SK-N-MC (cell line): ENCODE data around the gene NMUR1.

Experiments
- DNase-seq: peaks from one replicate; pipeline ENCODE4 v3.0.0-alpha.2; 2011; ENCODE audit warnings: low read depth, low spot score
- H3K27ac ChIP-seq: fragments of 200-600 bp; sonication (generic); 2 replicates; pipeline ENCODE4 v1.5.1; 2016; ENCODE audit warnings: mixed run types
- H3K36me3 ChIP-seq: fragments of 200-600 bp; sonication (generic); 2 replicates; pipeline ENCODE4 v1.6.1; 2017; ENCODE audit warnings: antibody characterized with exemption, low read length, mixed read lengths; ENCODE audit not compliant: insufficient read depth
- H3K4me3 ChIP-seq: fragments of 200-600 bp; sonication (generic); 2 replicates; pipeline ENCODE4 v1.5.1; 2016
- H3K9ac ChIP-seq: fragments of 200-600 bp; sonication (generic); 2 replicates; pipeline ENCODE4 v1.8.0; 2017; ENCODE audit warnings: mixed run types, mixed read lengths; ENCODE audit not compliant: insufficient read length
- H3K9me3 ChIP-seq: fragments of 200-600 bp; sonication (generic); 2 replicates; pipeline ENCODE4 v1.6.1; 2017; ENCODE audit warnings: low read depth, mild to moderate bottlenecking, antibody characterized with exemption, low read length, moderate library complexity, mixed read lengths
- EZH2 ChIP-seq: fragments of 200-600 bp; sonication (generic); IDR thresholded peaks from one replicate; pipeline ENCODE4 v1.6.1; 2017; ENCODE audit warnings: antibody characterized with exemption
- FOXP2 ChIP-seq: optimal IDR thresholded peaks from 2 replicates; pipeline ENCODE3; 2011; ENCODE audit warnings: mild to moderate bottlenecking, moderate library complexity; ENCODE audit not compliant: insufficient read depth; ENCODE audit errors: extremely low read length, control extremely low read depth
- POLR2AphosphoS5 ChIP-seq: IDR thresholded peaks from 2 replicates; pipeline ENCODE4 v1.6.1; 2012; ENCODE audit warnings: mild to moderate bottlenecking, low read depth, low read length, borderline replicate concordance

The NMUR1 gene

GRCh38 chr2:231545105-231545902, 15.1 kb upstream of the NMUR1 start:
- DNase-seq: no peak
- no peak overlapping the region for H3K27ac ChIP-seq
- H3K9me3 ChIP-seq: no peaks in the 10 kb centered on the region; the same call in 1 of the 2 replicates
- H3K9ac ChIP-seq: no peak overlapping the region
- TF ChIP-seq FOXP2: no peak
- no peaks in the 10 kb centered on the region for H3K36me3 ChIP-seq
- no peak overlapping the region for H3K4me3 ChIP-seq

- H3K9me3 ChIP-seq: no peaks in the 10 kb centered on the region; the same call in 1 of the 2 replicates
- no peak for TF ChIP-seq EZH2
- TF ChIP-seq POLR2AphosphoS5: no peak
- no peak for TF ChIP-seq FOXP2
- H3K27ac ChIP-seq: no peak overlapping the region
- H3K9ac ChIP-seq: no peak overlapping the region
- no peak overlapping the region for H3K4me3 ChIP-seq
- no peaks in the 10 kb centered on the region for H3K36me3 ChIP-seq
- no peak for DNase-seq
Observed at GRCh38 chr2:231542136-231542535, 11.9 kb upstream of the NMUR1 start.

GRCh38 chr2:231541645-231542044, 11.4 kb upstream of the NMUR1 start:
- TF ChIP-seq FOXP2 (no peak), POLR2AphosphoS5 (no peak), EZH2 (no peak)
- no peaks in the 10 kb centered on the region for H3K36me3 ChIP-seq
- DNase-seq: no peak

GRCh38 chr2:231539991-231540390, 9.7 kb upstream of the NMUR1 start:
- H3K36me3 ChIP-seq: no peaks in the 10 kb centered on the region
- TF ChIP-seq POLR2AphosphoS5 (no peak), FOXP2 (no peak), EZH2 (no peak)
- no peak overlapping the region for H3K4me3 ChIP-seq
- H3K9ac ChIP-seq: no peak overlapping the region
- no peaks in the 10 kb centered on the region; the same call in 1 of the 2 replicates for H3K9me3 ChIP-seq
- no peak for DNase-seq
- H3K27ac ChIP-seq: no peak overlapping the region

More at GRCh38 chr2:231541645-231542044, 11.4 kb upstream of the NMUR1 start:
- Histone ChIP-seq H3K9ac (no peak overlapping the region), H3K4me3 (no peak overlapping the region), H3K9me3 (no peaks in the 10 kb centered on the region; the same call in 1 of the 2 replicates), H3K27ac (no peak overlapping the region)

GRCh38 chr2:231535961-231536360, 5.7 kb upstream of the NMUR1 start:
- Histone ChIP-seq H3K4me3 (no peak overlapping the region), H3K27ac (no peak overlapping the region), H3K9me3 (no peaks in the 10 kb centered on the region), H3K9ac (no peak overlapping the region), H3K36me3 (no peaks in the 10 kb centered on the region)
- no peak for TF ChIP-seq EZH2
- TF ChIP-seq POLR2AphosphoS5: no peak
- TF ChIP-seq FOXP2: no peak
- no peak for DNase-seq

GRCh38 chr2:231533777-231534125, 3.5 kb upstream of the NMUR1 start:
- Histone ChIP-seq H3K9me3 (no peaks in the 10 kb centered on the region), H3K4me3 (no peak overlapping the region), H3K9ac (no peak overlapping the region), H3K27ac (no peak overlapping the region), H3K36me3 (no peaks in the 10 kb centered on the region)
- DNase-seq: no peak
- TF ChIP-seq FOXP2 (no peak), POLR2AphosphoS5 (no peak), EZH2 (no peak)

- no peak for DNase-seq
Observed at GRCh38 chr2:231533086-231533776, 3.0 kb upstream of the NMUR1 start.

GRCh38 chr2:231532756-231533035, 2.5 kb upstream of the NMUR1 start:
- no peak overlapping the region for H3K9ac ChIP-seq
- no peak for DNase-seq
- H3K9me3 ChIP-seq: no peaks in the 10 kb centered on the region
- TF ChIP-seq FOXP2: no peak
- TF ChIP-seq POLR2AphosphoS5: no peak
- TF ChIP-seq EZH2: no peak
- no peaks in the 10 kb centered on the region for H3K36me3 ChIP-seq
- no peak overlapping the region for H3K4me3 ChIP-seq
- H3K27ac ChIP-seq: no peak overlapping the region

More at GRCh38 chr2:231533086-231533776, 3.0 kb upstream of the NMUR1 start:
- Histone ChIP-seq H3K9ac (no peak overlapping the region), H3K27ac (no peak overlapping the region), H3K36me3 (no peaks in the 10 kb centered on the region), H3K4me3 (no peak overlapping the region), H3K9me3 (no peaks in the 10 kb centered on the region)
- TF ChIP-seq EZH2: no peak
- no peak for TF ChIP-seq POLR2AphosphoS5
- no peak for TF ChIP-seq FOXP2
